CD4-positive, CD25-positive, alpha-beta regulatory T cell (primary cell): Measurements from ENCODE around the gene SPATS1. TPM values are rescaled to one million over a fixed set of nuclear protein-coding genes. Genes with fewer than 3 reads are reported as not detected.

Experiments
- ATAC-seq, 2 donors: fragments of 150-1000 bp; cut with Tn5 transposase; one replicate each; pipeline ENCODE4 v1.10.0; 2021; ENCODE audit warnings: low read depth in 2 of 2, moderate number of reproducible peaks in 2 of 2, moderate library complexity in 1 of 2
- DNase-seq, 3 donors: peaks; one replicate each; pipeline versions ENCODE4 v3.0.0 to v3.0.0-alpha.2; 2012 to 2022; ENCODE audit warnings: mixed read lengths in 1 of 3
- H3K27ac ChIP-seq: one replicate; pipeline ENCODE4 v1.7.0; 2013; ENCODE audit warnings: mild to moderate bottlenecking, low read length; ENCODE audit not compliant: insufficient read depth, poor library complexity, severe bottlenecking
- H3K27me3 ChIP-seq: one replicate; pipeline ENCODE4 v1.7.0; 2013; ENCODE audit warnings: low read length; ENCODE audit not compliant: control insufficient read depth, insufficient read depth
- H3K36me3 ChIP-seq: one replicate; pipeline ENCODE4 v1.7.0; 2013; ENCODE audit warnings: mild to moderate bottlenecking, low read length, moderate library complexity; ENCODE audit not compliant: control insufficient read depth, insufficient read depth
- H3K4me1 ChIP-seq: 2 replicates; pipeline ENCODE4 v1.7.0; 2013; ENCODE audit warnings: mild to moderate bottlenecking, low read length; ENCODE audit not compliant: insufficient read depth, control insufficient read depth, poor library complexity, severe bottlenecking
- H3K4me3 ChIP-seq: one replicate; pipeline ENCODE4 v1.7.0; 2013; ENCODE audit warnings: low read depth, mild to moderate bottlenecking, low read length, moderate library complexity
- H3K9me3 ChIP-seq, 2 experiments: 1 replicate in 1 of 2; 2 replicates in 1 of 2; pipeline ENCODE4 v1.7.0; 2013; ENCODE audit warnings: low read length in 2 of 2, mild to moderate bottlenecking in 1 of 2, moderate library complexity in 1 of 2; ENCODE audit not compliant: control insufficient read depth in 2 of 2
- H3K27ac Mint-ChIP-seq, 3 donors: one replicate each; pipeline ENCODE4 v1.8.0; 2020 to 2022; ENCODE audit warnings: mild to moderate bottlenecking in 3 of 3, mixed read lengths in 3 of 3, moderate library complexity in 2 of 3
- H3K27me3 Mint-ChIP-seq: one replicate; pipeline ENCODE4 v1.8.0; 2022; ENCODE audit warnings: mild to moderate bottlenecking, mixed read lengths
- H3K36me3 Mint-ChIP-seq: one replicate; pipeline ENCODE4 v1.8.0; 2020; ENCODE audit warnings: mixed read lengths
- H3K4me1 Mint-ChIP-seq, 4 donors: one replicate each; pipeline ENCODE4 v1.8.0; 2020 to 2022; ENCODE audit warnings: mixed read lengths in 4 of 4, mild to moderate bottlenecking in 1 of 4
- H3K4me3 Mint-ChIP-seq, 4 donors: one replicate each; pipeline ENCODE4 v1.8.0; 2020 to 2022; ENCODE audit warnings: mild to moderate bottlenecking in 4 of 4, mixed read lengths in 4 of 4, moderate library complexity in 3 of 4
- H3K9me3 Mint-ChIP-seq, 7 donors: one replicate each; pipeline ENCODE4 v1.8.0; 2020 to 2022; ENCODE audit warnings: mixed read lengths in 7 of 7, mild to moderate bottlenecking in 3 of 7, moderate library complexity in 2 of 7
- polyA plus RNA-seq, 4 donors: library from polyadenylated mRNA; unstranded; fragments of 300-500 nt; fragmentation: Illumina TruSeq; gene quantifications; one replicate each; pipeline ENCODE4 v1.2.3, GENCODE V29; 2021
- total RNA-seq: library from RNA; stranded (reverse); gene quantifications from one replicate; pipeline ENCODE4 v1.2.3, GENCODE V29; 2022

Gene SPATS1
- total and polyA plus RNA-seq, 5 donors from 2014 or later: not detected

DNA sequence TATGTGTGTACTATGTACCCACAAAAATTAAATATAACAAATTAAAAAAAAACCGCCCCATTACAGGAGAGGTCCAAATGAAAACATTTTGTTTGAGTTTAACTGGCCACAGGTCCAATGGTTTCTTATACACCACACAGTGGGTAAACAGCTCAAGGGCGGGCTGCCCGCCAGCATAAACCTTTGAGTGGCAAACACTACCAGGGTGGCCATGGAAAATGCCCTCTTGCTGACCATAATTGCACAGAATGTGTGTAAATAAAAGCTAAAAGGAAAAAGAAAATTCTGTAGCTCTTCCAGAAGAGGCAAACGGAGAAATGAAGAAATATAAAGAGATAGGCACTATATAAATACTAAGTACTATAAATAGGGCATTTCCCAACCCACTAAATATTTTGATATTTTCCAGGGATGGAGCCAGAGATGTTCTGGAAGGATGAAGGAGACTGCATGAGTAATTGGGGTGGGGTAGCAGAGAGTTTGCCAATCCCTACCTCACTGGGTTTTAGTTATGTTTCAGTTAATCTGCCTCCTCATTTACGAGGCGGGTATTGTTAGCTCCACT, 44.0 kb downstream of the SPATS1 start:
- Mint-ChIP-seq H3K27me3 (peaks cover 12% of the 10 kb centered on the region), H3K4me1 (peaks cover 14 to 41% (median 32%) of the 10 kb centered on the region in 4 donors), H3K27ac (peak overlapping the region in 2 of 3 donors; percentile 96 to 98), H3K4me3 (peak overlapping the region; percentile 92 to 99 (median 96)), H3K36me3 (peaks cover 8% of the 10 kb centered on the region), H3K9me3 (no peaks in the 10 kb centered on the region)
- H3K4me1 ChIP-seq: peaks cover 32% of the 10 kb centered on the region
- H3K4me3 ChIP-seq: peak overlapping the region; percentile 98
- ATAC-seq (no peak), DNase-seq (no peak)
- H3K27me3 ChIP-seq: peaks cover 5% of the 10 kb centered on the region
- no peaks in the 10 kb centered on the region for H3K9me3 ChIP-seq
- H3K27ac ChIP-seq: peak overlapping the region; percentile 93
- peaks cover 7% of the 10 kb centered on the region for H3K36me3 ChIP-seq

GRCh38 chr6:44386929-44387345, 44.5 kb downstream of the SPATS1 start:
- peaks cover 14 to 46% (median 32%) of the 10 kb centered on the region in 4 donors for H3K4me1 Mint-ChIP-seq
- peak overlapping the region in 2 of 3 donors; percentile 96 to 98 for H3K27ac Mint-ChIP-seq
- H3K4me3 ChIP-seq: peak overlapping the region; percentile 98
- peaks cover 13% of the 10 kb centered on the region for H3K36me3 Mint-ChIP-seq
- peak overlapping the region; percentile 93 for H3K27ac ChIP-seq
- peaks cover 12% of the 10 kb centered on the region for H3K36me3 ChIP-seq
- H3K27me3 Mint-ChIP-seq: peaks cover 7% of the 10 kb centered on the region
- H3K4me3 Mint-ChIP-seq: peak overlapping the region; percentile 92 to 99 (median 96)
- H3K4me1 ChIP-seq: peaks cover 32% of the 10 kb centered on the region
- H3K9me3 ChIP-seq: no peaks in the 10 kb centered on the region
- H3K9me3 Mint-ChIP-seq: no peaks in the 10 kb centered on the region
- peaks cover 2% of the 10 kb centered on the region for H3K27me3 ChIP-seq
- DNase-seq: no peak
- ATAC-seq: peak in 1 of 2 donors; percentile 3

- DNase-seq: peak; percentile 86 to 98 (median 96)
- H3K36me3 ChIP-seq: peaks cover 18% of the 10 kb centered on the region
- no peaks in the 10 kb centered on the region for H3K9me3 ChIP-seq
- H3K4me1 ChIP-seq: peaks cover 32% of the 10 kb centered on the region
- H3K36me3 Mint-ChIP-seq: peaks cover 16% of the 10 kb centered on the region
- peak within 1 kb of the TSS; percentile 96 to 98 (median 96) for H3K27ac Mint-ChIP-seq
- H3K27ac ChIP-seq: peak within 1 kb of the TSS; percentile 93
- peak within 1 kb of the TSS; percentile 98 for H3K4me3 ChIP-seq
- peak within 1 kb of the TSS; percentile 92 to 99 (median 96) for H3K4me3 Mint-ChIP-seq
- peaks cover 14 to 48% (median 32%) of the 10 kb centered on the region in 4 donors for H3K4me1 Mint-ChIP-seq
- H3K27me3 ChIP-seq: peaks cover 2% of the 10 kb centered on the region
- H3K9me3 Mint-ChIP-seq: no peaks in the 10 kb centered on the region
- peaks cover 5% of the 10 kb centered on the region for H3K27me3 Mint-ChIP-seq
- peak; percentile 79 to 84 for ATAC-seq
These were observed 45.1 kb downstream of the SPATS1 start, which contains the start of gene CDC5L for GRCh38 chr6:44387346-44388134. CDC5L (plus strand) TSS chr6:44387706; CDS start chr6:44387824, 118 bp downstream.

DNA sequence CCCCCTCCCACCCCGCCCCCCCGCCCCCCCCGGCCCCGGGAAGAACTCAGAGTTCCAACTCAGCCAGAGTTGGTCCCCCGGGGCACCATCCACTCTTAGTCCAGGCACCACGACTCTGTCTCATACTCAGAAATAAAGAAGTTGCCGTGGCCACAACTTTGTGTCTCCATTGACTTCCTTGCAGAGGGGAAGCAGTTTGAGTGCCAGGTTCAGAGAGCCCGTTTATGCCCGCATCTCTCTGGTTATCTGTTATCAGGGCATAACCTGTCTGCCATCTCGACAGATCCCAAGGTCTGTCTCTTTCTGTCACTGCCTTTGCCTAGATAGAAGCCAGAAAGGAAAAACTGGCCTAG, 45.7 kb downstream of the SPATS1 start:
- peak overlapping the region; percentile 93 for H3K27ac ChIP-seq
- peaks cover 32% of the 10 kb centered on the region for H3K4me1 ChIP-seq
- H3K27me3 ChIP-seq: peaks cover 2% of the 10 kb centered on the region
- peaks cover 5% of the 10 kb centered on the region for H3K27me3 Mint-ChIP-seq
- DNase-seq (no peak), ATAC-seq (no peak)
- peak overlapping the region in 2 of 3 donors; percentile 87 to 98 for H3K27ac Mint-ChIP-seq
- peaks cover 16% of the 10 kb centered on the region for H3K36me3 Mint-ChIP-seq
- peak overlapping the region; percentile 92 to 99 (median 96) for H3K4me3 Mint-ChIP-seq
- no peaks in the 10 kb centered on the region for H3K9me3 ChIP-seq
- peaks cover 24% of the 10 kb centered on the region for H3K36me3 ChIP-seq
- peaks cover 14 to 48% (median 32%) of the 10 kb centered on the region in 4 donors for H3K4me1 Mint-ChIP-seq
- peak overlapping the region; percentile 98 for H3K4me3 ChIP-seq
- H3K9me3 Mint-ChIP-seq: no peaks in the 10 kb centered on the region

GRCh38 chr6:44388887-44389286, 46.4 kb downstream of the SPATS1 start:
- H3K27me3 Mint-ChIP-seq: peaks cover 5% of the 10 kb centered on the region
- Histone ChIP-seq H3K27ac (no peak overlapping the region), H3K4me3 (peak overlapping the region; percentile 98), H3K36me3 (peaks cover 32% of the 10 kb centered on the region), H3K9me3 (no peaks in the 10 kb centered on the region), H3K27me3 (peaks cover 2% of the 10 kb centered on the region), H3K4me1 (peaks cover 32% of the 10 kb centered on the region)
- peaks cover 14 to 48% (median 33%) of the 10 kb centered on the region in 4 donors for H3K4me1 Mint-ChIP-seq
- ATAC-seq (no peak), DNase-seq (no peak)
- H3K27ac Mint-ChIP-seq: peak overlapping the region in 2 of 3 donors; percentile 47 to 98
- peaks cover 20% of the 10 kb centered on the region for H3K36me3 Mint-ChIP-seq
- no peaks in the 10 kb centered on the region for H3K9me3 Mint-ChIP-seq
- H3K4me3 Mint-ChIP-seq: peak overlapping the region; percentile 92 to 99 (median 96)

DNA sequence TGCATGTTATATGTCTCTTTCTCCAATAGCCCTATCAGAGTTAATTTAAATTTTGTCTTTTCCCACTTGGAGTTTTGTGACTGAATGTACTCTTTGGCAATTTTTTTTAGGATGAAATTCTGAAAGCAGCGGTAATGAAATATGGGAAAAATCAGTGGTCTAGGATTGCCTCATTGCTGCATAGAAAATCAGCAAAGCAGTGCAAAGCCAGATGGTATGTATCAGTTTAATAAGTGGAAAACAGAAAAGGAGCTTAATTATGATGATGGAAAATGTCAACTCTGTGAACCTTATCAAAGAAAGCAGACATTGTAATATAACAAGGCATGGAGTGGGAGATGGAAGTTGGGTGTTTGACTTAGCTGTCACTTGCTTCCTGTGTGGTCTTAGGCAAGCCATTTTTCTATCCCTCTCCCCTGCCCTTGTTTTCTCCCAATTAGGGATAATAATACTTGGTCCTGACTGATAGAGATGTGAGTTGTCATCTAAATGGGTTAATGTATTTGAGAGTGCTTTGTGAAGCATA, 47.8 kb downstream of the SPATS1 start:
- Mint-ChIP-seq H3K4me3 (peak overlapping the region; percentile 22 to 98 (median 93)), H3K27me3 (no peaks in the 10 kb centered on the region), H3K9me3 (no peaks in the 10 kb centered on the region), H3K36me3 (peaks cover 30% of the 10 kb centered on the region), H3K4me1 (peaks cover 14 to 51% (median 36%) of the 10 kb centered on the region in 4 donors), H3K27ac (peak overlapping the region in 1 of 3 donors; percentile 2)
- Histone ChIP-seq H3K36me3 (peaks cover 44% of the 10 kb centered on the region), H3K27ac (no peak overlapping the region), H3K4me1 (peaks cover 32% of the 10 kb centered on the region), H3K27me3 (peaks cover 2% of the 10 kb centered on the region), H3K9me3 (no peaks in the 10 kb centered on the region), H3K4me3 (peak overlapping the region; percentile 98)
- ATAC-seq: no peak
- no peak for DNase-seq
